Transverse colon (tissue), 4 donors: ENCODE data around the gene STARD7. TPM values are rescaled to one million over a fixed set of nuclear protein-coding genes. Genes with fewer than 3 reads are reported as not detected.

Source experiments
- DNase-seq: peaks from one replicate; pipeline ENCODE4 v3.0.0-alpha.2; 2019
- H3K27ac ChIP-seq, 4 donors: fragments of 200-600 bp; sonication (generic); 2 replicates each; pipeline ENCODE4 v1.5.1; 2016 to 2018; ENCODE audit warnings: inconsistent platforms in 4 of 4
- H3K27me3 ChIP-seq: fragments of 200-600 bp; sonication (generic); 2 replicates; pipeline ENCODE4 v1.5.1; 2017; ENCODE audit warnings: inconsistent platforms
- H3K36me3 ChIP-seq, 4 donors: fragments of 200-600 bp; sonication (generic); 2 replicates each; pipeline ENCODE4 v1.5.1; 2017 to 2019; ENCODE audit warnings: inconsistent platforms in 4 of 4
- H3K4me1 ChIP-seq, 4 donors: fragments of 200-600 bp; sonication (generic); 2 replicates each; pipeline ENCODE4 v1.5.1; 2017 to 2020; ENCODE audit warnings: inconsistent platforms in 4 of 4
- H3K4me3 ChIP-seq, 4 donors: fragments of 200-600 bp; sonication (generic); 1 replicate in 1 of 4; 2 replicates in 3 of 4; pipeline versions ENCODE4 v1.5.1 to v1.6.1; 2017 to 2019; ENCODE audit warnings: inconsistent platforms in 4 of 4
- H3K9me3 ChIP-seq, 2 donors: fragments of 200-600 bp; sonication (generic); 2 replicates each; pipeline ENCODE4 v1.5.1; 2017 to 2019; ENCODE audit warnings: inconsistent platforms in 2 of 2
- EP300 ChIP-seq: sonication (generic); formaldehyde crosslinking; IDR thresholded peaks from one replicate; pipeline ENCODE4 v1.6.1; 2017; ENCODE audit warnings: antibody characterized with exemption, low read depth
- POLR2A ChIP-seq: fragments of 450-650 bp; IDR thresholded peaks from one replicate; pipeline ENCODE4 v1.6.1; 2016; ENCODE audit warnings: antibody characterized with exemption, mild to moderate bottlenecking, moderate library complexity
- POLR2AphosphoS5 ChIP-seq, 3 donors: sonication (generic); formaldehyde crosslinking; IDR thresholded peaks; one replicate each; pipeline ENCODE4 v1.6.1; 2016; ENCODE audit warnings: antibody characterized with exemption in 3 of 3
- WGBS, 2 donors: methylation state at CpG; one replicate each; pipeline ENCODE4 v1.1.5; 2018; ENCODE audit warnings: low coverage in 1 of 2; 5-methylcytosine and 5-hydroxymethylcytosine counted together
- in situ Hi-C, 4 donors: fragments of 200-750 bp; cut with MboI; loops; one replicate each; pipeline versions ENCODE4 v1.15.0 to v1.15.1; 2017; ENCODE audit warnings: low sequenced_read_pairs in 3 of 4, low pct_ligation_motif_present in 1 of 4, low pct_unique_long_range_greater_than_20kb in 1 of 4
- intact Hi-C: fragments of 100-400 bp; cut with DNase I; formaldehyde crosslinking; loops from one replicate; pipeline ENCODE4 v1.15.1; 2023; ENCODE audit warnings: low total_unique reads
- total RNA-seq, 4 donors: library from RNA; depleted of rRNA; stranded (reverse); fragments of >200 nt; gene quantifications; one replicate each; pipeline ENCODE4 v1.1.0, GENCODE V29; 2016
- TF ChIP-seq, protein P1 (sequence below), 5 experiments: fragments of 200-600 bp in 3 of 5; fragments of 450-650 bp in 2 of 5; sonication (generic) in 3 of 5; IDR thresholded peaks; 1 replicate in 2 of 5; 2 replicates in 3 of 5; pipeline ENCODE4 v1.5.1; 2016 to 2017; ENCODE audit warnings: antibody characterized with exemption in 5 of 5, inconsistent platforms in 3 of 5, mild to moderate bottlenecking in 2 of 5, moderate library complexity in 1 of 5

Gene STARD7
- total RNA-seq, 4 donors from 2014 or later, result 74.1 to 155 (median 139) TPM

DNA sequence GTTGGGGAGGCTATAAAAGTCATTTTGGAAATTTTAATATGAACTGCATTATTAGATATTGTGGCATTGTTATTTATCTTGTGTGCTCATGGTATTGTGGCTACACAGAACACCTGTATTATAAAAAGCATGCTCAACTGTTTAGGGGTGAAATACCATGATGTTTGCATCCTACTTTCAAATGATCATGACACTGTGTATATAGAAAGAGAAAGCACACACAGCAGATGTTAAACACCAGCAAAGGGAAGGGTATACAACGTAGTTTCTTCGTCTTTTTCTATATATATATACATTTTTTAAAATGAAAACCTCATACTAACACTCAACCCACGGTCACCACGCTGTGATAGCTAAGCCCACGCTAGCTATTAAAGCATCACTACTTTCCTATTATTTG is 27.1 kb downstream of the STARD7 start:
- TF ChIP-seq, protein P1, sequence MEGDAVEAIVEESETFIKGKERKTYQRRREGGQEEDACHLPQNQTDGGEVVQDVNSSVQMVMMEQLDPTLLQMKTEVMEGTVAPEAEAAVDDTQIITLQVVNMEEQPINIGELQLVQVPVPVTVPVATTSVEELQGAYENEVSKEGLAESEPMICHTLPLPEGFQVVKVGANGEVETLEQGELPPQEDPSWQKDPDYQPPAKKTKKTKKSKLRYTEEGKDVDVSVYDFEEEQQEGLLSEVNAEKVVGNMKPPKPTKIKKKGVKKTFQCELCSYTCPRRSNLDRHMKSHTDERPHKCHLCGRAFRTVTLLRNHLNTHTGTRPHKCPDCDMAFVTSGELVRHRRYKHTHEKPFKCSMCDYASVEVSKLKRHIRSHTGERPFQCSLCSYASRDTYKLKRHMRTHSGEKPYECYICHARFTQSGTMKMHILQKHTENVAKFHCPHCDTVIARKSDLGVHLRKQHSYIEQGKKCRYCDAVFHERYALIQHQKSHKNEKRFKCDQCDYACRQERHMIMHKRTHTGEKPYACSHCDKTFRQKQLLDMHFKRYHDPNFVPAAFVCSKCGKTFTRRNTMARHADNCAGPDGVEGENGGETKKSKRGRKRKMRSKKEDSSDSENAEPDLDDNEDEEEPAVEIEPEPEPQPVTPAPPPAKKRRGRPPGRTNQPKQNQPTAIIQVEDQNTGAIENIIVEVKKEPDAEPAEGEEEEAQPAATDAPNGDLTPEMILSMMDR (IDR thresholded peaks at IDR 0.05), result no peak
- TF ChIP-seq POLR2AphosphoS5 (IDR thresholded peaks at IDR 0.05), result no peak
- no peak for TF ChIP-seq POLR2A
- no peak for TF ChIP-seq EP300
- Histone ChIP-seq H3K4me3 (no peak overlapping the region), H3K4me1 (no peaks in the 10 kb centered on the region), H3K36me3 (peaks cover 0 to 19% (median 8%) of the 10 kb centered on the region in 4 donors), H3K9me3 (no peaks in the 10 kb centered on the region), H3K27ac (no peak overlapping the region), H3K27me3 (no peaks in the 10 kb centered on the region)
- DNase-seq, result no peak
- intact Hi-C loops (no loop called here), in situ Hi-C loops (loop anchor here in 1 of 4 donors (25.0 kb wide), 1 partner anchor 169 kb away; no protein-coding TSS in a partner anchor)
- WGBS, 2 donors, result 51 to 55% methylated on average over 5 of the region's 5 CpGs

DNA sequence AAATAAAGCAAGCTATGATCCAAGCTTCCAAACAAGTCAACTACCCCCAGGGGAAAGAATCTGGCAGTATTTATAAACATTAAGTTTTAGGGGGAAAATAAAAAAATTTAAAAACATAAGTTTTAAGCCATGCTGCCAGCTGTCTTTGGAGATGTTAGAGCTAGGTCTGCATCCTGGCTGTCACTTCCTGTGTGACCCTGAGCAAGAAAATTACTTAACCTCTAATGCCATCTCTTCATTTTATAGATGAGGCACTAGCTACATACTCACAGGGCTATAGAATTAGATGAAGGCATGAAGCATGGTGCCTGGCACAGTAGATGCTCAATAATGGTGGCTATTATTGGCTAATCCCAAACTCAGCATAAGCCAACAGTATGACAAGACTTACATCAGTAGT is 28.1 kb downstream of the STARD7 start:
- peaks cover 0 to 9% (median 3%) of the 10 kb centered on the region in 4 donors for H3K36me3 ChIP-seq
- intact Hi-C loops (no loop called here), in situ Hi-C loops (loop anchor here in 1 of 4 donors (25.0 kb wide), 1 partner anchor 168 kb away; no protein-coding TSS in a partner anchor)
- no peaks in the 10 kb centered on the region for H3K9me3 ChIP-seq
- H3K27me3 ChIP-seq, result no peaks in the 10 kb centered on the region
- DNase-seq, result no peak
- no peak overlapping the region for H3K4me3 ChIP-seq
- no peaks in the 10 kb centered on the region for H3K4me1 ChIP-seq
- TF ChIP-seq, protein P1 (IDR thresholded peaks at IDR 0.05), result no peak
- TF ChIP-seq POLR2AphosphoS5 (IDR thresholded peaks at IDR 0.05) (no peak), EP300 (no peak), POLR2A (no peak)
- H3K27ac ChIP-seq, result no peak overlapping the region

DNA sequence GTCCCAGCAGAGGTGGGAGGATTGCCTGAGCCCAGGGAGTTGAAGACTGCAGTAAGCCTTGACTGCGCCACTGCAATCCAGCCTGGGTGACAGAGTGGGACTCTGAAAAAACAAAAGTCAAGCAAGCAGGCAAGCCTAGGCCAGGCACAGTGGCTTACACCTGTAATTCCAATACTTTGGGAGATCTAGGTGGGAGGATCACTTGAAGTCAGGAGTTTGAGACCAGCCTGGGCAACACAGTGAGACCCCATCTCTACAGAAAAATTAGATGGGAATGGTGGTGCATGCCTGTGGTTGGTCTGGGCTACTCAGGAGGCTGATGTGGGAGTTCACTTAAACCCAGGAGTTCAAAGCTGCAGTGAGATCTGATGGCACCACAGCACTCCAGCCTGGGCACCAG is 28.6 kb downstream of the STARD7 start:
- Histone ChIP-seq H3K36me3 (peaks cover 0 to 4% (median under 1%) of the 10 kb centered on the region in 4 donors), H3K27me3 (no peaks in the 10 kb centered on the region), H3K4me3 (no peak overlapping the region), H3K4me1 (no peaks in the 10 kb centered on the region), H3K27ac (no peak overlapping the region), H3K9me3 (no peaks in the 10 kb centered on the region)
- in situ Hi-C loops (loop anchor here in 1 of 4 donors (25.0 kb wide), 1 partner anchor 168 kb away; no protein-coding TSS in a partner anchor), intact Hi-C loops (no loop called here)
- TF ChIP-seq EP300 (no peak), POLR2AphosphoS5 (IDR thresholded peaks at IDR 0.05) (no peak), POLR2A (no peak)
- TF ChIP-seq, protein P1 (IDR thresholded peaks at IDR 0.05), result no peak
- no peak for DNase-seq
- WGBS, 2 donors, result 92 to 100% methylated on average over 1 of the region's 1 CpG

DNA sequence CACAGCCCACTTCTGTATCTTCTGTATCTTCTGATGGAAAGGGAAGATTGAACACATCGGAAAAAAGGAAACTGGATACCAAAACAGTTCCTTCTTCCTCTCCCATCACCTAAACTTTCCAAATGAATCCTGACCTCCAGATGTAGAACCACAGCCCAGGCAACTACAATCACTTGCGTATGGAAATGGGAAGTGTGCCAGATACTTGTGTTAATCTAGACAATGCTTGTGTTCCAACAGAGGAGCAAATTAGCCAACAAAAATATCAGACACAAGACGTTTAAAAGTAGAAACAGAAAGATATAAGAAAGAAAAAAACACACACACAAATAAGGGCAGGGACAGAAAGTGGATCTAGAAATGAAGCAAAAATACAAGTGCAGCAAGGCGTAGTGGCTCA is 32.0 kb downstream of the STARD7 start:
- H3K4me3 ChIP-seq, result no peak overlapping the region
- no peak overlapping the region for H3K27ac ChIP-seq
- no peaks in the 10 kb centered on the region for H3K36me3 ChIP-seq
- intact Hi-C loops, result no loop called here
- in situ Hi-C loops, result loop anchor here in 1 of 4 donors (25.0 kb wide), 1 partner anchor 164 kb away; no protein-coding TSS in a partner anchor
- no peaks in the 10 kb centered on the region for H3K9me3 ChIP-seq
- no peak for DNase-seq
- TF ChIP-seq POLR2A (no peak), POLR2AphosphoS5 (IDR thresholded peaks at IDR 0.05) (no peak), EP300 (no peak)
- TF ChIP-seq, protein P1 (IDR thresholded peaks at IDR 0.05), result no peak
- 59 to 64% methylated on average over 3 to 4 of the region's 4 CpGs for WGBS, 2 donors
- no peaks in the 10 kb centered on the region for H3K27me3 ChIP-seq
- no peaks in the 10 kb centered on the region for H3K4me1 ChIP-seq
